HepG2 (cell line): ENCODE results near the gene BCL2L1. TPM values are rescaled to one million over a fixed set of nuclear protein-coding genes. Genes with fewer than 3 reads are reported as not detected.

ENCODE experiments used
- ARNT2 ChIP-seq: sonication (generic); formaldehyde crosslinking; IDR thresholded peaks from 2 replicates; pipeline ENCODE4 v1.8.0; 2022; ENCODE audit warnings: mild to moderate bottlenecking, low read depth, missing genetic modification reagents, moderate library complexity
- ATF7 ChIP-seq, 2 experiments: fragments of 450-650 bp in 1 of 2; sonication (generic) in 1 of 2; formaldehyde crosslinking in 1 of 2; IDR thresholded peaks; 2 replicates each; pipeline versions ENCODE4 v1.4.0 to v1.6.1; 2016 to 2020; ENCODE audit warnings: antibody characterized with exemption in 1 of 2, mild to moderate bottlenecking in 1 of 2, missing genetic modification reagents in 1 of 2
- BRCA1 ChIP-seq: sonication (generic); formaldehyde crosslinking; IDR thresholded peaks from 2 replicates; pipeline ENCODE4 v1.4.0; 2020; ENCODE audit warnings: missing genetic modification reagents
- GTF3A ChIP-seq: sonication (generic); formaldehyde crosslinking; conservative IDR thresholded peaks from 2 replicates; pipeline ENCODE4 v1.4.0; 2020; ENCODE audit warnings: mild to moderate bottlenecking, missing genetic modification reagents
- IRX3 ChIP-seq: sonication (generic); formaldehyde crosslinking; IDR thresholded peaks from 2 replicates; pipeline ENCODE4 v1.8.1; 2023; ENCODE audit warnings: mild to moderate bottlenecking, low read depth, missing genetic modification reagents, borderline replicate concordance
- KDM3A ChIP-seq: IDR thresholded peaks from 2 replicates; pipeline ENCODE4 v1.6.1; 2018; ENCODE audit warnings: low read depth, missing compliant biosample characterization
- KLF13 ChIP-seq: sonication (generic); formaldehyde crosslinking; IDR thresholded peaks from 2 replicates; pipeline ENCODE4 v1.4.0; 2020; ENCODE audit warnings: mild to moderate bottlenecking, missing genetic modification reagents
- KLF6 ChIP-seq: IDR thresholded peaks from 2 replicates; pipeline ENCODE4 v1.8.0; 2016; ENCODE audit warnings: missing biosample characterization, missing genetic modification reagents
- MAFF ChIP-seq: IDR thresholded peaks from 2 replicates; pipeline ENCODE4 v1.6.1; 2011; ENCODE audit warnings: low read depth, low read length, improper control_type of control experiment
- NKX3-1 ChIP-seq: sonication (generic); formaldehyde crosslinking; IDR thresholded peaks from 2 replicates; pipeline ENCODE4 v1.5.0; 2020; ENCODE audit warnings: missing genetic modification reagents
- PAXIP1 ChIP-seq: sonication (generic); formaldehyde crosslinking; conservative IDR thresholded peaks from 2 replicates; pipeline ENCODE4 v1.4.0; 2020; ENCODE audit warnings: mild to moderate bottlenecking, missing genetic modification reagents, moderate library complexity
- RBAK ChIP-seq: sonication (generic); formaldehyde crosslinking; IDR thresholded peaks from 2 replicates; pipeline ENCODE4 v1.5.1; 2020; ENCODE audit warnings: mild to moderate bottlenecking, missing genetic modification reagents
- SATB2 ChIP-seq: sonication (generic); formaldehyde crosslinking; IDR thresholded peaks from 2 replicates; pipeline ENCODE4 v1.5.0; 2020; ENCODE audit warnings: missing genetic modification reagents
- TBP ChIP-seq: sonication (generic); formaldehyde crosslinking; IDR thresholded peaks from 2 replicates; pipeline ENCODE4 v1.5.0; 2020; ENCODE audit warnings: missing genetic modification reagents
- ZBED4 ChIP-seq: sonication (generic); formaldehyde crosslinking; IDR thresholded peaks from 2 replicates; pipeline ENCODE4 v1.4.0; 2020; ENCODE audit warnings: missing genetic modification reagents, borderline replicate concordance
- ZBTB7A ChIP-seq: sonication (generic); formaldehyde crosslinking; IDR thresholded peaks from 2 replicates; pipeline ENCODE4 v1.8.0; 2022; ENCODE audit warnings: mild to moderate bottlenecking, missing genetic modification reagents
- ZFY ChIP-seq: sonication (generic); formaldehyde crosslinking; IDR thresholded peaks from 2 replicates; pipeline ENCODE4 v1.4.0; 2020; ENCODE audit warnings: missing genetic modification reagents
- ZMAT5 ChIP-seq: sonication (generic); formaldehyde crosslinking; IDR thresholded peaks from 2 replicates; pipeline ENCODE4 v1.5.0; 2020; ENCODE audit warnings: mild to moderate bottlenecking, low read depth, missing genetic modification reagents, borderline replicate concordance
- ZNF207 ChIP-seq: fragments of 450-650 bp; IDR thresholded peaks from 2 replicates; pipeline ENCODE4 v1.6.1; 2016; ENCODE audit warnings: antibody characterized with exemption, borderline replicate concordance
- ZNF251 ChIP-seq: sonication (generic); formaldehyde crosslinking; IDR thresholded peaks from 2 replicates; pipeline ENCODE4 v1.9.0; 2021; ENCODE audit warnings: mild to moderate bottlenecking, missing genetic modification reagents
- ZNF644 ChIP-seq: IDR thresholded peaks from 2 replicates; pipeline ENCODE4 v1.6.1; 2016; ENCODE audit warnings: low read depth
- ZNF782 ChIP-seq: sonication (generic); formaldehyde crosslinking; IDR thresholded peaks from 2 replicates; pipeline ENCODE4 v1.4.0; 2020; ENCODE audit warnings: missing genetic modification reagents, mild to moderate bottlenecking, borderline replicate concordance
- ZNF878 ChIP-seq: sonication (generic); formaldehyde crosslinking; IDR thresholded peaks from 2 replicates; pipeline ENCODE4 v1.8.1; 2023; ENCODE audit warnings: mild to moderate bottlenecking, missing genetic modification reagents, moderate library complexity
- ZZZ3 ChIP-seq: sonication (generic); formaldehyde crosslinking; IDR thresholded peaks from 2 replicates; pipeline ENCODE4 v1.4.0; 2020; ENCODE audit warnings: missing genetic modification reagents, mild to moderate bottlenecking, borderline replicate concordance
- polyA plus RNA-seq, 8 experiments: library from polyadenylated mRNA; depleted of rRNA in 3 of 8; stranded (reverse) in 7 of 8; unstranded in 1 of 8; fragments of >200 nt; fragmentation: Illumina TruSeq in 4 of 8; extraction: Trizol in 4 of 8; gene quantifications; 2 replicates each; pipeline versions ENCODE4 v1.2.1 to v1.2.3, GENCODE V29; 2011 to 2016; ENCODE audit warnings: low read depth in 4 of 8, missing spikeins in 1 of 8, mixed read lengths in 1 of 8; ENCODE audit not compliant: insufficient read depth in 1 of 8
- total RNA-seq, 5 experiments: library from RNA; depleted of rRNA; stranded (reverse); fragments of >200 nt; fragmentation: Illumina TruSeq; extraction: Trizol; gene quantifications; 2 replicates each; pipeline ENCODE4 v1.2.3, GENCODE V29; 2016; ENCODE audit warnings: low read depth in 1 of 5

Gene BCL2L1
- total and polyA plus RNA-seq, 2 of the 13 experiments (the other 11 are each of a cell fraction or from before 2014, with no cell fraction given), result 164 to 258 TPM

- TF ChIP-seq MAFF, result no peak
- TF ChIP-seq NKX3-1 (CRISPR knock-in tag), result no peak
- no peak for TF ChIP-seq GTF3A (CRISPR knock-in tag)
- TF ChIP-seq SATB2 (CRISPR knock-in tag), result no peak
- no peak; the same call in 1 of the 2 replicates for TF ChIP-seq ARNT2 (CRISPR knock-in tag)
- no peak for TF ChIP-seq KDM3A
- TF ChIP-seq TBP, result no peak
- TF ChIP-seq ZZZ3 (CRISPR knock-in tag), result no peak
- TF ChIP-seq ZNF644 (CRISPR knock-in tag), result no peak
- peak; percentile 82; the same call in 1 of the 2 replicates for TF ChIP-seq ZNF878 (CRISPR knock-in tag)
- TF ChIP-seq IRX3, result no peak
- TF ChIP-seq ZBED4 (CRISPR knock-in tag), result no peak
- TF ChIP-seq RBAK (CRISPR knock-in tag), result no peak
- no peak for TF ChIP-seq BRCA1
- no peak for TF ChIP-seq ATF7 (IDR thresholded peaks at IDR 0.05)
- TF ChIP-seq ATF7 (CRISPR knock-in tag; IDR thresholded peaks at IDR 0.05), result no peak; the same call in 1 of the 2 replicates
- TF ChIP-seq ZBTB7A (CRISPR knock-in tag), result no peak; the same call in 1 of the 2 replicates
- TF ChIP-seq ZMAT5 (CRISPR knock-in tag), result no peak
- TF ChIP-seq KLF13 (CRISPR knock-in tag), result peak; percentile 76; the same call in 1 of the 2 replicates
- no peak for TF ChIP-seq ZFY (CRISPR knock-in tag)
- peak; percentile 41 for TF ChIP-seq PAXIP1 (CRISPR knock-in tag)
- no peak for TF ChIP-seq KLF6 (CRISPR knock-in tag)
- TF ChIP-seq ZNF782 (CRISPR knock-in tag), result no peak
- no peak for TF ChIP-seq ZNF251 (CRISPR knock-in tag)
- TF ChIP-seq ZNF207, result no peak
These were observed 9.9 kb downstream of the BCL2L1 start (continued) for GRCh38 chr20:31712564-31713311.
